Measurements from ENCODE around the gene BICRA. TPM values are rescaled to one million over a fixed set of nuclear protein-coding genes. Genes with fewer than 3 reads are reported as not detected.

BICRA gene
- polyA plus RNA-seq, 3 donors, result 0.08 to 4.6 TPM; not detected in 1

DNA sequence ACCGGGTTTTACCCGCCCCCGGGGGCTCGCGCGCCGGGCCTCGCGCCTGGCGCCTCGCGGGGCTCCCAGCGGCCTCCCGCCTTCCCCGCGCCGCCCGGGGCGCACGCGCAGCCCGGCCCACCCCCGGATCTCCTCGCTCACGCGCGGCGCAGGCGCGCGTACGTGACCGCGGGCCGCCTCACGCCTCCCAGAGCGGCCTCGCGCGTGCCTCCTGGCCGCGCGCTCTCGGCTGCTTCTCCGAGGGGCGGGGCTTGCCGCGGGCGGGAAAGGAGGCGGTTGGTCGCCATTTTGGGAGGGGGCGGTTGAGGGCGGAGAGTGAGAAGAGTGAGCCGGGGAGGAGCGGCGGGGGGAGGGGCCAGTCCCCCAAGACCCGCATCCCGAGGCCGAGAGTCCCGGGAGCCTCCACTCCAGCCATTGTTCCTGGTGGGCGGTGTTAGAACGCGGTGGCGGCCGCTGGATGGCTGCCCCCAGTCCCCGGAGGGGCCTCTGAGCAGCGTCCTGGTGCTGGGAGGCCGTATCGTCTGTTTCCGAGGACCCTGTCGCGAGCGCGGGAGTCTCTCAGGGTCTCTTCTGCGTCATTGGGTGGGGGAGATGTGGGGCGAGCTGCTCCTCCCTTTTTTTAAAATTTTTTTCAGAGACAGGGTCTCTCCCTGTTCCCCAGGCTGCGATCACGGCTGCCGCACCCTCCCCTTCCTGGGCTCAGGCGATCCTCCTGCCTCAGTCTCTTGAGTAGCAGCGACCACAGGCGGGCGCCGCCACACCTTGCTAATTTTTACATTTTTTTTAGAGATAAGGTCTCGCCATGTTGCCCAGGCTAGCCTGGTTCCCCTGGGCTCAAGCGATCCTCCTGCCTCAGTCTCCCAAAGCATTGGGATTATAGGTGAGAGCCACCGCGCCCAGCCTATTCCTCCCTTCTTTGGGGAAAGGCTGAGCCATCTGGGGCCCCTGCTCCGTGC, 35.6 kb upstream of the BICRA start, which contains the start of gene ZNF541:
Gene ZNF541, minus strand, starts transcription at position 78 of the 956 bp plus-strand sequence. CDS start 17,292 bp downstream, outside the sequence.
- peaks cover 8% of the 10 kb centered on the region for H3K4me1 Mint-ChIP-seq
- H3K9me3 ChIP-seq (replicated peaks in 1 of 2; ENCODE audit: control insufficient read depth in 1 of 2, insufficient read depth in 1 of 2, low read length in 2 of 2), result no peaks in the 10 kb centered on the region
- H4K20me1 ChIP-seq (ENCODE audit: insufficient read depth, low read length), result no peaks in the 10 kb centered on the region
- peak; percentile 49 to 59 (median 53) for DNase-seq
- H3K27me3 Mint-ChIP-seq (ENCODE audit: low read depth in 3 of 3), result peaks cover 30 to 45% (median 36%) of the 10 kb centered on the region in 3 donors
- no peaks in the 10 kb centered on the region for H3K79me2 ChIP-seq (ENCODE audit: insufficient read depth, low read length)
- no peaks in the 10 kb centered on the region for H3K36me3 ChIP-seq (replicated peaks in 1 of 2; ENCODE audit: control insufficient read depth in 1 of 2, insufficient read depth in 2 of 2, low read length in 2 of 2)
- peak within 1 kb of the TSS in 1 of 7 donors; percentile 25 for H3K27ac Mint-ChIP-seq
- H3K4me3 Mint-ChIP-seq, result peak within 1 kb of the TSS; percentile 68 to 85
- intact Hi-C loops (cut with micrococcal nuclease), result no loop called here
- H3K9ac ChIP-seq (ENCODE audit: insufficient read depth, low read length, poor library complexity, severe bottlenecking), result peak within 1 kb of the TSS; percentile 15
- peaks cover 3 to 23% of the 10 kb centered on the region in 2 donors for H3K27me3 ChIP-seq (ENCODE audit: control insufficient read depth in 2 of 2, insufficient read depth in 2 of 2, low read length in 2 of 2)
- H3K4me3 ChIP-seq (replicated peaks in 1 of 3; ENCODE audit: low read depth in 2 of 3, low read length in 3 of 3), result peak within 1 kb of the TSS; percentile 19 to 69 (median 30)
- H3K4me1 ChIP-seq (ENCODE audit: control insufficient read depth in 1 of 2, insufficient read depth in 2 of 2, low read length in 2 of 2), result peaks cover 5 to 7% of the 10 kb centered on the region in 2 donors
- H3K9me3 Mint-ChIP-seq, result peaks cover 0 to 13% (median 3%) of the 10 kb centered on the region in 7 donors
- TF ChIP-seq, protein P1, sequence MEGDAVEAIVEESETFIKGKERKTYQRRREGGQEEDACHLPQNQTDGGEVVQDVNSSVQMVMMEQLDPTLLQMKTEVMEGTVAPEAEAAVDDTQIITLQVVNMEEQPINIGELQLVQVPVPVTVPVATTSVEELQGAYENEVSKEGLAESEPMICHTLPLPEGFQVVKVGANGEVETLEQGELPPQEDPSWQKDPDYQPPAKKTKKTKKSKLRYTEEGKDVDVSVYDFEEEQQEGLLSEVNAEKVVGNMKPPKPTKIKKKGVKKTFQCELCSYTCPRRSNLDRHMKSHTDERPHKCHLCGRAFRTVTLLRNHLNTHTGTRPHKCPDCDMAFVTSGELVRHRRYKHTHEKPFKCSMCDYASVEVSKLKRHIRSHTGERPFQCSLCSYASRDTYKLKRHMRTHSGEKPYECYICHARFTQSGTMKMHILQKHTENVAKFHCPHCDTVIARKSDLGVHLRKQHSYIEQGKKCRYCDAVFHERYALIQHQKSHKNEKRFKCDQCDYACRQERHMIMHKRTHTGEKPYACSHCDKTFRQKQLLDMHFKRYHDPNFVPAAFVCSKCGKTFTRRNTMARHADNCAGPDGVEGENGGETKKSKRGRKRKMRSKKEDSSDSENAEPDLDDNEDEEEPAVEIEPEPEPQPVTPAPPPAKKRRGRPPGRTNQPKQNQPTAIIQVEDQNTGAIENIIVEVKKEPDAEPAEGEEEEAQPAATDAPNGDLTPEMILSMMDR (IDR thresholded peaks at IDR 0.05), result no peak
- H3K36me3 Mint-ChIP-seq, result no peaks in the 10 kb centered on the region
- WGBS (ENCODE audit: insufficient coverage), result 10% methylated on average over 77 of the region's 89 CpGs
- H3K4me2 ChIP-seq (replicated peaks; ENCODE audit: extremely low read depth, low read length, poor library complexity, severe bottlenecking), result peak within 1 kb of the TSS; percentile 68
- H3K27ac ChIP-seq (ENCODE audit: low read depth in 1 of 2, low read length in 2 of 2), result no peak within 1 kb of the TSS
- peak within 1 kb of the TSS; percentile 81 for H2AFZ ChIP-seq (ENCODE audit: insufficient read depth, low read depth, low read length, poor library complexity, severe bottlenecking)

DNA sequence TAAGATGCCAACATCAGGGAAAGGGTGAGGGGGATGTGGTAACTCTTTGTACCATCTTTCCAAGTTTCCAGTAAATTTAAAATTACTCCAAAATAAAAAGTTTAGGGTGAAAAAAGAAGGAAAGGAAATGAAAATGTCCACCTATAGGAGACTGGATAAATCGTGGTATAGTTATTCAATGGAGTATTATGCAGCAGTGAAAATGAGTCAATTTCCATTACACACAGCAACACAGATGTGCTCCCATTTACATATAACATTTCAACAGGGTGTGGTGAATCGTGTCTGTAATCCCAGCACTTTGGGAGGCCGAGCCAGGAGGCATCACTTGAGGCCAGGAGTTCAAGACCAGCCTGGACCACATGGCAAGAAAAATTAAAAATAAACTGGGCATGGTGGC, 28.5 kb upstream of the BICRA start:
- Histone ChIP-seq H3K4me1 (ENCODE audit: control insufficient read depth in 1 of 2, insufficient read depth in 2 of 2, low read length in 2 of 2) (no peaks in the 10 kb centered on the region), H3K9me3 (replicated peaks in 1 of 2; ENCODE audit: control insufficient read depth in 1 of 2, insufficient read depth in 1 of 2, low read length in 2 of 2) (peaks cover 0 to 6% of the 10 kb centered on the region in 2 donors), H4K20me1 (ENCODE audit: insufficient read depth, low read length) (no peaks in the 10 kb centered on the region), H3K4me3 (replicated peaks in 1 of 3; ENCODE audit: low read depth in 2 of 3, low read length in 3 of 3) (no peak overlapping the region), H3K27me3 (ENCODE audit: control insufficient read depth in 2 of 2, insufficient read depth in 2 of 2, low read length in 2 of 2) (peaks cover 0 to 3% of the 10 kb centered on the region in 2 donors), H3K79me2 (ENCODE audit: insufficient read depth, low read length) (no peaks in the 10 kb centered on the region), H3K9ac (ENCODE audit: insufficient read depth, low read length, poor library complexity, severe bottlenecking) (no peak overlapping the region), H2AFZ (ENCODE audit: insufficient read depth, low read depth, low read length, poor library complexity, severe bottlenecking) (no peak overlapping the region), H3K36me3 (replicated peaks in 1 of 2; ENCODE audit: control insufficient read depth in 1 of 2, insufficient read depth in 2 of 2, low read length in 2 of 2) (no peaks in the 10 kb centered on the region), H3K4me2 (replicated peaks; ENCODE audit: extremely low read depth, low read length, poor library complexity, severe bottlenecking) (no peak overlapping the region), H3K27ac (ENCODE audit: low read depth in 1 of 2, low read length in 2 of 2) (no peak overlapping the region)
- peaks cover 14 to 35% (median 18%) of the 10 kb centered on the region in 3 donors for H3K27me3 Mint-ChIP-seq (ENCODE audit: low read depth in 3 of 3)
- no peaks in the 10 kb centered on the region for H3K36me3 Mint-ChIP-seq
- intact Hi-C loops (cut with micrococcal nuclease), result no loop called here
- peaks cover 0 to 10% (median 6%) of the 10 kb centered on the region in 7 donors for H3K9me3 Mint-ChIP-seq
- DNase-seq, result no peak
- H3K4me3 Mint-ChIP-seq, result no peak overlapping the region
- TF ChIP-seq, protein P1 (IDR thresholded peaks at IDR 0.05), result no peak
- peaks cover 6% of the 10 kb centered on the region for H3K4me1 Mint-ChIP-seq
- H3K27ac Mint-ChIP-seq, result no peak overlapping the region
- 90% methylated on average over 2 of the region's 3 CpGs for WGBS (ENCODE audit: insufficient coverage)

Measured in CD14-positive monocyte (primary cell).